Measurements from ENCODE around the gene CARD18. TPM values are rescaled to one million over a fixed set of nuclear protein-coding genes. Genes with fewer than 3 reads are reported as not detected.

CARD18 gene
- total RNA-seq, 1 experiment from 2014 or later = not detected

DNA sequence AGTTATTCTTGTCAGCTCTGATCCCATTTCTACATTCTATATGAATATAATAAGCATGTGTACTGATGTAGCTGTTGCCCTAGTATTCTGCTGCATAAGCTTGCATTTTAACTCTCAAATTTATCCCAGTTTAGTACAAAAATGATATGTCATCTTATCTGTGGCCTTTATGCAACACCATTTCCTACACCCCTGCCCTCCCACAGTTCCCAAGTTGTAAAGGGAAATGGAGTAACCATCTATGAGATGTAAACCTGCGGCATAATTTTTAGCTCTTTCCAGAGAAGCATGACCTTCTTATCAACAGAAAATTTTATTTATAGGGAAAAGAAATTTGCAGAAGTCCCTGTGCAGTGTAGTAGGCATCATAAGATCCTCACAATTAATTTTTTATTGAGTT is 18.9 kb upstream of the CARD18 start:
- Histone ChIP-seq H2AFZ (ENCODE audit: low read length) (no peak overlapping the region), H3K4ac (ENCODE audit: low read depth, low read length) (no peak overlapping the region), H2BK12ac (ENCODE audit: insufficient read length, low read depth, low read length) (no peak overlapping the region), H3K56ac (ENCODE audit: insufficient read length, low read depth, low read length) (no peak overlapping the region), H4K20me1 (ENCODE audit: control insufficient read depth, insufficient read depth, insufficient read length) (no peaks in the 10 kb centered on the region), H3K79me2 (ENCODE audit: insufficient read depth, low read length) (no peaks in the 10 kb centered on the region), H3K79me1 (ENCODE audit: insufficient read depth, low read depth, low read length, poor library complexity, severe bottlenecking) (no peaks in the 10 kb centered on the region), H3K18ac (ENCODE audit: insufficient read length, low read depth, low read length) (no peak overlapping the region), H3K23me2 (ENCODE audit: insufficient read length, low read depth, low read length, poor library complexity, severe bottlenecking) (no peaks in the 10 kb centered on the region), H2AK5ac (ENCODE audit: insufficient read length, low read length) (no peak overlapping the region), H3K9ac (ENCODE audit: extremely low read depth, insufficient read length, low read length) (no peak overlapping the region), H4K8ac (replicated peaks; ENCODE audit: insufficient read length, low read depth, low read length) (no peak overlapping the region), H3K14ac (ENCODE audit: insufficient read depth, low read length) (no peak overlapping the region), H3K9me3 (ENCODE audit: control insufficient read depth, low read depth, low read length) (no peaks in the 10 kb centered on the region), H3K27ac (ENCODE audit: insufficient read length, low read depth, low read length) (no peak overlapping the region), H4K91ac (ENCODE audit: insufficient read length, low read depth, low read length) (no peak overlapping the region), H3K4me1 (ENCODE audit: insufficient read depth, low read length) (no peaks in the 10 kb centered on the region; the same call in 1 of the 2 replicates), H3T11ph (ENCODE audit: low read length) (no peak overlapping the region), H2BK20ac (ENCODE audit: low read depth, low read length, poor library complexity, severe bottlenecking) (no peak overlapping the region), H3K23ac (ENCODE audit: insufficient read length, low read depth, low read length) (no peak overlapping the region), H3K4me2 (ENCODE audit: insufficient read depth, insufficient read length, low read length) (no peak overlapping the region), H3K27me3 (ENCODE audit: insufficient read depth, low read length) (no peaks in the 10 kb centered on the region), H4K5ac (ENCODE audit: insufficient read length, low read depth, low read length) (no peak overlapping the region), H2BK120ac (ENCODE audit: low read depth, low read length, poor library complexity, severe bottlenecking) (no peak overlapping the region), H2BK15ac (ENCODE audit: low read depth, low read length) (no peak overlapping the region), H2BK5ac (ENCODE audit: insufficient read length, low read length) (no peak overlapping the region)
- Mint-ChIP-seq H3K27me3 (ENCODE audit: low read depth) (no peaks in the 10 kb centered on the region), H3K36me3 (ENCODE audit: insufficient read depth in 1 of 3, low read depth in 3 of 3) (peaks cover 0 to 4% (median 2%) of the 10 kb centered on the region in 3 experiments; a peak in 2 of 7 replicates), H3K4me3 (no peak overlapping the region), H3K9me3 (peaks cover 0 to 3% of the 10 kb centered on the region in 2 experiments; a peak in 1 of 5 replicates), H3K27ac (no peak overlapping the region), H3K4me1 (peaks cover 7% of the 10 kb centered on the region in 2 experiments)
- DNase-seq = no peak
- no CpG with 5 or more reads among the region's 1 CpG for WGBS (ENCODE audit: extremely low coverage, insufficient read length, low lambda C conversion rate)
- TF ChIP-seq, protein P1, sequence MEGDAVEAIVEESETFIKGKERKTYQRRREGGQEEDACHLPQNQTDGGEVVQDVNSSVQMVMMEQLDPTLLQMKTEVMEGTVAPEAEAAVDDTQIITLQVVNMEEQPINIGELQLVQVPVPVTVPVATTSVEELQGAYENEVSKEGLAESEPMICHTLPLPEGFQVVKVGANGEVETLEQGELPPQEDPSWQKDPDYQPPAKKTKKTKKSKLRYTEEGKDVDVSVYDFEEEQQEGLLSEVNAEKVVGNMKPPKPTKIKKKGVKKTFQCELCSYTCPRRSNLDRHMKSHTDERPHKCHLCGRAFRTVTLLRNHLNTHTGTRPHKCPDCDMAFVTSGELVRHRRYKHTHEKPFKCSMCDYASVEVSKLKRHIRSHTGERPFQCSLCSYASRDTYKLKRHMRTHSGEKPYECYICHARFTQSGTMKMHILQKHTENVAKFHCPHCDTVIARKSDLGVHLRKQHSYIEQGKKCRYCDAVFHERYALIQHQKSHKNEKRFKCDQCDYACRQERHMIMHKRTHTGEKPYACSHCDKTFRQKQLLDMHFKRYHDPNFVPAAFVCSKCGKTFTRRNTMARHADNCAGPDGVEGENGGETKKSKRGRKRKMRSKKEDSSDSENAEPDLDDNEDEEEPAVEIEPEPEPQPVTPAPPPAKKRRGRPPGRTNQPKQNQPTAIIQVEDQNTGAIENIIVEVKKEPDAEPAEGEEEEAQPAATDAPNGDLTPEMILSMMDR (conservative IDR thresholded peaks at IDR 0.05) = no peak

Data from H9 (cell line).